Esophagus squamous epithelium (tissue), 5 donors: ENCODE results near the gene MAP3K20. TPM values are rescaled to one million over a fixed set of nuclear protein-coding genes. Genes with fewer than 3 reads are reported as not detected.

ENCODE experiments used
- DNase-seq: peaks from one replicate; lab custom pipeline; 2025; lab: John Stamatoyannopoulos, UW
- H3K27ac ChIP-seq, 4 donors: fragments of 200-600 bp; sonication (generic); one replicate each; pipeline ENCODE4 v1.5.1; 2016 to 2019; ENCODE audit warnings: mild to moderate bottlenecking in 1 of 4
- H3K27me3 ChIP-seq, 4 donors: fragments of 200-600 bp; sonication (generic); 1 replicate in 3 of 4; 2 replicates in 1 of 4; pipeline versions ENCODE4 v1.5.1 to v1.6.0; 2017 to 2021; ENCODE audit warnings: antibody characterized with exemption in 1 of 4
- H3K36me3 ChIP-seq, 3 donors: fragments of 200-600 bp; sonication (generic); one replicate each; pipeline ENCODE4 v1.5.1; 2016 to 2019
- H3K4me1 ChIP-seq, 3 donors: fragments of 200-600 bp; sonication (generic); one replicate each; pipeline ENCODE4 v1.5.1; 2017 to 2019
- H3K4me3 ChIP-seq, 4 donors: fragments of 200-600 bp; sonication (generic); 1 replicate in 3 of 4; 2 replicates in 1 of 4; pipeline ENCODE4 v1.5.1; 2016 to 2019; ENCODE audit warnings: mild to moderate bottlenecking in 2 of 4, moderate library complexity in 1 of 4
- H3K9me3 ChIP-seq, 3 donors: fragments of 200-600 bp; sonication (generic); one replicate each; pipeline ENCODE4 v1.5.1; 2016 to 2019
- POLR2A ChIP-seq, 4 donors: fragments of 450-650 bp; IDR thresholded peaks; one replicate each; pipeline ENCODE4 v1.6.1; 2017; ENCODE audit warnings: antibody characterized with exemption in 4 of 4, mild to moderate bottlenecking in 4 of 4, moderate library complexity in 3 of 4
- WGBS, 2 donors: methylation state at CpG; one replicate each; pipeline ENCODE4 v1.1.5; 2018; 5-methylcytosine and 5-hydroxymethylcytosine counted together
- intact Hi-C: fragments of 100-400 bp; cut with DNase I; formaldehyde crosslinking; loops from one replicate; pipeline ENCODE4 v1.15.0; 2022
- total RNA-seq, 4 donors: library from RNA; depleted of rRNA; stranded (reverse); fragments of >200 nt; gene quantifications; one replicate each; pipeline ENCODE4 v1.1.0, GENCODE V29; 2016
- TF ChIP-seq, protein P1 (sequence below), 6 experiments: fragments of 450-650 bp in 4 of 6; fragments of 200-600 bp in 2 of 6; sonication (generic) in 2 of 6; IDR thresholded peaks; one replicate each; pipeline ENCODE4 v1.5.1; 2016 to 2019; ENCODE audit warnings: antibody characterized with exemption in 6 of 6, mild to moderate bottlenecking in 4 of 6, moderate library complexity in 4 of 6
- donor health status: DM: yes; HTN: yes; CAD: no.

The MAP3K20 gene
- total RNA-seq, 4 donors from 2014 or later, result 7.2 to 55.3 (median 26.3) TPM

DNA sequence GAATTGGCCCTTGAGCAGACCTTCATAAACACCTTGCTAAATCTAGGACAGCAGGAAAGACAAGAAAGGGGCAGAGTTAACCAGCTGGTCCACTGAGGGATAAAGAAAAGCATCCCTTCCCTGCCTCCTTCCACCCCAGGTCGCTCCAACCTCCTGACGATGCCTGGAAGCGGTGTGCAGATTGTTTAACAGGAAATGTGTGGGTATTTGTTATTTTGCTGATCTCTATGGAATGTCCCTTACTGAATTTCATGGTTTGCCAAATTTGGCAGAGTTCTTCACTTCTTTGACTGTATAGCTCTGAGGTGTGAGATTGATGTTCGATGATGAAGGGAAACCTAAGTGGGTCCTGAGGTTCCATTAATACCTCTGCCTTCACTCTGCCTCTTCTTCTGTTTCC is 72.9 kb downstream of the MAP3K20 start:
- no peak overlapping the region for H3K4me3 ChIP-seq
- no peaks in the 10 kb centered on the region for H3K9me3 ChIP-seq
- no peak for DNase-seq
- no peak for TF ChIP-seq POLR2A (IDR thresholded peaks at IDR 0.05)
- TF ChIP-seq, protein P1, sequence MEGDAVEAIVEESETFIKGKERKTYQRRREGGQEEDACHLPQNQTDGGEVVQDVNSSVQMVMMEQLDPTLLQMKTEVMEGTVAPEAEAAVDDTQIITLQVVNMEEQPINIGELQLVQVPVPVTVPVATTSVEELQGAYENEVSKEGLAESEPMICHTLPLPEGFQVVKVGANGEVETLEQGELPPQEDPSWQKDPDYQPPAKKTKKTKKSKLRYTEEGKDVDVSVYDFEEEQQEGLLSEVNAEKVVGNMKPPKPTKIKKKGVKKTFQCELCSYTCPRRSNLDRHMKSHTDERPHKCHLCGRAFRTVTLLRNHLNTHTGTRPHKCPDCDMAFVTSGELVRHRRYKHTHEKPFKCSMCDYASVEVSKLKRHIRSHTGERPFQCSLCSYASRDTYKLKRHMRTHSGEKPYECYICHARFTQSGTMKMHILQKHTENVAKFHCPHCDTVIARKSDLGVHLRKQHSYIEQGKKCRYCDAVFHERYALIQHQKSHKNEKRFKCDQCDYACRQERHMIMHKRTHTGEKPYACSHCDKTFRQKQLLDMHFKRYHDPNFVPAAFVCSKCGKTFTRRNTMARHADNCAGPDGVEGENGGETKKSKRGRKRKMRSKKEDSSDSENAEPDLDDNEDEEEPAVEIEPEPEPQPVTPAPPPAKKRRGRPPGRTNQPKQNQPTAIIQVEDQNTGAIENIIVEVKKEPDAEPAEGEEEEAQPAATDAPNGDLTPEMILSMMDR (IDR thresholded peaks at IDR 0.05), result no peak
- no peaks in the 10 kb centered on the region for H3K36me3 ChIP-seq
- H3K27ac ChIP-seq, result no peak overlapping the region
- WGBS, 2 donors, result 53 to 62% methylated on average over 4 of the region's 4 CpGs
- H3K27me3 ChIP-seq, result no peaks in the 10 kb centered on the region
- peaks cover 0 to 27% (median 17%) of the 10 kb centered on the region in 3 donors for H3K4me1 ChIP-seq
- intact Hi-C loops, result no loop called here

DNA sequence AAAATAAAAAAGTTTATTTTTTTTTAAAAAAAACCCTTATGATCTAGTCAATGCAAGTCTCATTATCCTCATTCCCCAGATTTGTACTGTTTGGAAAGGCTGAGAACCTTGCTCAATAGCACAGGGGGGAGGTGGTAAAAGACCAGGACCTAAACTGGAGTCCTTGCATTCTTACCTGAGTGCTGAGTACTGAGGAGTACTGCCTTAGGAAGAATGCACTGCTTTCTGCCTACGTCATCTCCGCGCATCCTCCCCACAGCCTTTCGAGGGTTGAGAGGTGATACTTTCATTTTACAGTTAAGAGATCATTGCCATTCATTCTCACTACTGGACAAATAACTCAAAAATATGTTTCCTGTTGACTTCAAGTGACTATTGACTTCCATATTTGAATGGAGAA is 73.8 kb downstream of the MAP3K20 start:
- WGBS, 2 donors, result 93 to 98% methylated on average over 4 of the region's 4 CpGs
- H3K4me3 ChIP-seq, result no peak overlapping the region
- peaks cover 0 to 27% (median 17%) of the 10 kb centered on the region in 3 donors for H3K4me1 ChIP-seq
- peak overlapping the region in 1 of 4 donors; percentile 18 for H3K27ac ChIP-seq
- TF ChIP-seq POLR2A (IDR thresholded peaks at IDR 0.05), result no peak
- TF ChIP-seq, protein P1 (IDR thresholded peaks at IDR 0.05), result no peak
- H3K27me3 ChIP-seq, result no peaks in the 10 kb centered on the region
- H3K9me3 ChIP-seq, result no peaks in the 10 kb centered on the region
- no peak for DNase-seq
- H3K36me3 ChIP-seq, result no peaks in the 10 kb centered on the region
- intact Hi-C loops, result no loop called here

DNA sequence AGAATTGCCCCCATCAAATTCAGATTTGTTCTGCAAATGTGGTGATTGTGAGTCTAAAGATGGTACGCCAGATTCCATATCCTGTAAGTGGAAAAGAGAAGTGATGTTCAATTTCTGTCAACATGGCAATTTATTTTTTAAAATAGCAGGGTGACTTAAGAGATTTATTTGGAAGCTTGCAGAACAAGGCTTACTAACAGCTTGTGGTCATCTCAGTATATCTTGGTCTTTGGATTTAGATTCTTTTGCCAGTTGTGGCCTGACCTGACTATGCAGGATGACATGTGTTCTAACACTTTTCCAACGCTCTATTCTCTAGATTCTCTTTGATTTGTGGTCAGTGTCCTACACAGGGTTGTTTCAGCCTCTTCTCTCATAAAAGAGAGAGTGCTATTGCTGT is 74.4 kb downstream of the MAP3K20 start:
- WGBS, 2 donors, result 68 to 78% methylated on average over 2 of the region's 2 CpGs
- Histone ChIP-seq H3K4me1 (peaks cover 0 to 27% (median 17%) of the 10 kb centered on the region in 3 donors), H3K36me3 (no peaks in the 10 kb centered on the region), H3K27ac (peak overlapping the region in 1 of 4 donors; percentile 25), H3K4me3 (no peak overlapping the region), H3K27me3 (no peaks in the 10 kb centered on the region), H3K9me3 (no peaks in the 10 kb centered on the region)
- no peak for DNase-seq
- intact Hi-C loops, result no loop called here
- no peak for TF ChIP-seq POLR2A (IDR thresholded peaks at IDR 0.05)
- TF ChIP-seq, protein P1 (IDR thresholded peaks at IDR 0.05), result no peak

DNA sequence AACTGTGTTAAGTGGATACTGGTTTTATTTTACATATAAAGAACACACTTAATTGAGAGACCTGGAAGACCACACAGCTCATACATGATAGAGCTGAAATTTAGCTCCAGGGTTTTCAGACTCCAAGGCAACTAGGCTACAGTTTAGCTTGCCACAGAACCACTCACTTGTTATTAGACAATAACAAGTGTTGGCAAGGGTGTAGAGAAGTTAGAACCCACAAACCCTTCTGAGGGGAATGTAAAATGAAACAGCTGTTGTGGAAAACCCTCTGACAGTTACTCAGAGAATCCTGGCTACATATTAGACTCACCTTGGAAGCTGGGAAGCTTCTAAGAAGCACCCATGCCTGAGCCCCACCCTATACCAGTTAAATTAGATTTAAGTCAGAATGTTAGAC is 75.3 kb downstream of the MAP3K20 start:
- Histone ChIP-seq H3K27me3 (no peaks in the 10 kb centered on the region), H3K36me3 (no peaks in the 10 kb centered on the region), H3K4me3 (no peak overlapping the region), H3K4me1 (peaks cover 0 to 27% (median 17%) of the 10 kb centered on the region in 3 donors), H3K27ac (no peak overlapping the region), H3K9me3 (no peaks in the 10 kb centered on the region)
- DNase-seq, result no peak
- TF ChIP-seq, protein P1 (IDR thresholded peaks at IDR 0.05), result no peak
- no peak for TF ChIP-seq POLR2A (IDR thresholded peaks at IDR 0.05)
- intact Hi-C loops, result no loop called here

DNA sequence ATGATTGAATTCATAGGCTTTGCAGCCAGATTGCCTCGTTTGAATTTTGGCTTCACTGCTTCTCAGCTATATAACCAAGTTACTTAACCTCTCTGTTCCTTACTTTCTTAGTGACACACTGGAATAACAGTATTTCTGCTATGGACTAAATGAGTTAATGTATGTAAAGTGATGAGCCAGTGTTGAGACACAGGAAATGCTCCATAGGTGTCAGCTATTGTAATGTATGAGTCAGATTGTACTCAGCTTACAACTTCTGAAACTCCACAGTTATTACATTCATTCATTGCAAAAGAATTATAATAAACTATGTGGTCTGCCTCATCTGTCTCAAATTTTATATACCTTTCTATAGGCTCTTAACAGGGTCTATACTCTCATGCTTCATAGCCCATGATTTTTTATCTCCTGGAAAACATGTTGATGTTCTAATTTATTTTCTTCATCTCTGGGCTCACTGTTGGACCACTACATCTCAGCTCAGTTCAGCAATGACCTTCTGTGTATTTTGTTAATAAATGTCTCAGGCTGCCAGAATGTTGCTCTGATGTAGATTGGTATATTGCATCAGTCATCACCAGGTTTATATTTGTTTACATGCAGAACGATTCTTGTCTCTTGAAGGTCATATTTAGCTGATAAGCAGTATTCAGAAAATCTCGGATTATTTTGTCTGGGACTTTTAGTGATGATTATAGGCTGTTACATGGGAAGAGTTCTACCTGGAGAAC is 76.2 kb downstream of the MAP3K20 start:
- 35 to 48% methylated on average over 3 of the region's 3 CpGs for WGBS, 2 donors
- no peak for TF ChIP-seq POLR2A (IDR thresholded peaks at IDR 0.05)
- TF ChIP-seq, protein P1 (IDR thresholded peaks at IDR 0.05), result no peak
- Histone ChIP-seq H3K4me3 (no peak overlapping the region), H3K36me3 (no peaks in the 10 kb centered on the region), H3K27me3 (no peaks in the 10 kb centered on the region), H3K9me3 (no peaks in the 10 kb centered on the region), H3K27ac (no peak overlapping the region), H3K4me1 (peaks cover 0 to 27% (median 17%) of the 10 kb centered on the region in 3 donors)
- DNase-seq, result no peak
- intact Hi-C loops, result no loop called here
